AG04450 (cell line): Measurements from ENCODE around the gene CLDN20. TPM values are rescaled to one million over a fixed set of nuclear protein-coding genes. Genes with fewer than 3 reads are reported as not detected.

Experiments used
- CTCF ChIA-PET: fragments of 300-600, 350-600 bp; formaldehyde crosslinking; extraction: SDS; loops from one replicate; lab custom pipeline; 2022; ENCODE audit warnings: antibody characterized with exemption, inconsistent platforms; lab: Charles Lee
- POLR2A ChIA-PET: fragments of 350-600 bp; formaldehyde crosslinking; extraction: SDS; loops from one replicate; lab custom pipeline; 2021; ENCODE audit warnings: antibody characterized with exemption, inconsistent platforms; lab: Yijun Ruan, JAX
- DNase-seq: peaks from one replicate; pipeline ENCODE4 v3.0.0-alpha.2; 2011; ENCODE audit warnings: low read depth, low spot score
- H3K27ac ChIP-seq: one replicate; pipeline ENCODE4 v1.5.1; 2012; ENCODE audit warnings: low read depth, low read length, control low read depth
- H3K27me3 ChIP-seq: one replicate; pipeline ENCODE4 v1.6.0; 2012; ENCODE audit warnings: low read length; ENCODE audit not compliant: control insufficient read depth, insufficient read depth
- H3K4me3 ChIP-seq: 2 replicates; pipeline ENCODE4 v1.5.1; 2011; ENCODE audit warnings: mild to moderate bottlenecking, low read depth, low read length, control low read depth
- H3K9me3 ChIP-seq: 2 replicates; pipeline ENCODE4 v1.5.1; 2012; ENCODE audit warnings: low read length; ENCODE audit not compliant: control insufficient read depth, insufficient read depth
- polyA plus RNA-seq: library from polyadenylated mRNA; depleted of rRNA; stranded (reverse); fragments of >200 nt; gene quantifications from 2 replicates; pipeline ENCODE4 v1.2.3, GENCODE V29; 2011; rRNA removed
- TF ChIP-seq, protein P1 (sequence below): IDR thresholded peaks from 2 replicates; pipeline ENCODE4 v1.5.1; 2011; ENCODE audit warnings: low read depth, low read length, control low read depth, inconsistent platforms

CLDN20 gene
- polyA plus RNA-seq, 1 experiment = not detected

DNA sequence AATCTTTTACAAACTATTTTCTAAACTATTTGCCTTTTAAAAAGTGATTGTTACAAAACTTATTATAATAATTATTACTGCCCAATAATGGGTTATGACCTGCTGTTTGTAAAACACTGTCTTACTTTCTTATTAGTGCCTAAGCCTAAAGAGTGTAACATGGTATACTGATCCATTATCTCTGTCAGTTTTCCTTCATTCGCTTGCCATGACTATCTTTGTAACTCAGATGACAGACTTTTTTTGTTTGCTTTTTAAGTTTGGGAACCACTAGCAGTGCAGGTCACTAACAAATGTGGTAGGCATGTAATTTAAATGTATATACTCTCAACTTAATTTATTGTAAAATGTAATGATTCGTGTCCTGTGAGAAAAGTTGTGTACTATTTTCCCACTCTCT is 60.4 kb downstream of the CLDN20 start:
- POLR2A ChIA-PET = no interaction called here
- DNase-seq = no peak
- CTCF ChIA-PET = no interaction called here
- H3K27ac ChIP-seq = no peak overlapping the region
- TF ChIP-seq, protein P1, sequence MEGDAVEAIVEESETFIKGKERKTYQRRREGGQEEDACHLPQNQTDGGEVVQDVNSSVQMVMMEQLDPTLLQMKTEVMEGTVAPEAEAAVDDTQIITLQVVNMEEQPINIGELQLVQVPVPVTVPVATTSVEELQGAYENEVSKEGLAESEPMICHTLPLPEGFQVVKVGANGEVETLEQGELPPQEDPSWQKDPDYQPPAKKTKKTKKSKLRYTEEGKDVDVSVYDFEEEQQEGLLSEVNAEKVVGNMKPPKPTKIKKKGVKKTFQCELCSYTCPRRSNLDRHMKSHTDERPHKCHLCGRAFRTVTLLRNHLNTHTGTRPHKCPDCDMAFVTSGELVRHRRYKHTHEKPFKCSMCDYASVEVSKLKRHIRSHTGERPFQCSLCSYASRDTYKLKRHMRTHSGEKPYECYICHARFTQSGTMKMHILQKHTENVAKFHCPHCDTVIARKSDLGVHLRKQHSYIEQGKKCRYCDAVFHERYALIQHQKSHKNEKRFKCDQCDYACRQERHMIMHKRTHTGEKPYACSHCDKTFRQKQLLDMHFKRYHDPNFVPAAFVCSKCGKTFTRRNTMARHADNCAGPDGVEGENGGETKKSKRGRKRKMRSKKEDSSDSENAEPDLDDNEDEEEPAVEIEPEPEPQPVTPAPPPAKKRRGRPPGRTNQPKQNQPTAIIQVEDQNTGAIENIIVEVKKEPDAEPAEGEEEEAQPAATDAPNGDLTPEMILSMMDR = no peak
- no peaks in the 10 kb centered on the region for H3K9me3 ChIP-seq
- no peaks in the 10 kb centered on the region for H3K27me3 ChIP-seq
- no peak overlapping the region for H3K4me3 ChIP-seq

DNA sequence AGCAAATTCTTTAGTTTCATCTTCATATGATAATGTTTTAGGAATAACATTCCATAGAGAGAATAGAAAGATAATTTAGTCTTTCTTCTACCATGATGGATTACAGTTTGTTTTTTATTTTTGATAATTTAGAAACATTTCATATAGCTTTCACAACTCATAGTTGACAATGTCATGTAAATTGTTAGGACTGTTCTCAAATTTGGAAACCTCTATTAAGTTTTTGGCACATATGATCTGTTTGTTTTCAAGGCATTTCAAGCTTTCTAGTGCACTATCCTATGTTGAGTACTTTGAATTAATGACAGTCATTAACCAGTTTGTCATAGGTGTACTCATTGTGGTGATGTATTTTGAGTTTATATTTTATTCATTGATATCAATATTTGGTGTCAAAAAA is 61.2 kb downstream of the CLDN20 start:
- ChIA-PET CTCF (interaction anchor here (5.7 kb wide), 1 partner anchor 170 kb away, joined by 46 read pairs; no protein-coding TSS in a partner anchor), POLR2A (no interaction called here)
- DNase-seq = no peak
- TF ChIP-seq, protein P1 = no peak
- Histone ChIP-seq H3K27me3 (no peaks in the 10 kb centered on the region), H3K27ac (no peak overlapping the region), H3K9me3 (no peaks in the 10 kb centered on the region), H3K4me3 (no peak overlapping the region)

DNA sequence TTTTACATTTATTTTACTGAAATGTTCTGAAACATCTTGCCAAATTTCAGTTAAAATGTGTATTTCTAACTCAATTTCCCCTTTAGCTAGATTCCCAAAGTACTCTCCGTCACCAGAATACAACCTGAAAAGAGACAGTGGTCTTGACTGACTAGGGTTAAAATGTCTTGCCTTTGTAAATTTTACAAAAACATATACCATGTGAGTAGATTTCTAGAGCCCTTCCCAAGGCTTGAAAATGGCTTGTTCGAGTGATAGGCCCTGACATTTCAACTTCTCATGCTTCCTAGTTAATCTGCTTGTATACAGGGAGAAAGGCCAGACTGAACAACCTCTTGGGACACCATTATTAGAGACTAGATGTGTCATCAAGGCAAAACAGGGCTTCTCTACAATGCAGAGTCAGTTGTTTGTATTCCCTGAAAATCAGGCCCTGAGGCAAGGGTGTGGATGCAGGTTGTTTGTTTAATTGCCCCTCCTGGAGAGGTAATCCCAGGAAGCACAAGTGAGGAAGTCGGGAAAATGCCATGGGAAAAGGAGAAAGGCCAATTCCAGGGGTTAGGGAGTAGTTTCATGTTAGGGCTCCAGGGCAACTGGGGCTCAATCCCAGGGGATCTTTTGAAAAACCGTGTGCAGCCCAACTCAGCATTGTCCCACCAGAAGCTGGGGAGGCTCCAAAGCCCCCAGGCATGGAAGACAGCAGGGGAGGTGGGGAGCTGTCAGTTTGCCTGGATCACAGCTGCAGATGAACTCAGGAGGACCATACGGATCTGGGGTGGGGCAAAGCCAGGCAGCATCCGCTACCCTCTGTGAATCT is 62.1 kb downstream of the CLDN20 start:
- H3K27ac ChIP-seq = no peak overlapping the region
- H3K27me3 ChIP-seq = no peaks in the 10 kb centered on the region
- no peak overlapping the region for H3K4me3 ChIP-seq
- DNase-seq = no peak
- ChIA-PET CTCF (interaction anchor here (5.7 kb wide), 1 partner anchor 169 kb away, joined by 46 read pairs; no protein-coding TSS in a partner anchor), POLR2A (no interaction called here)
- TF ChIP-seq, protein P1 = no peak
- no peaks in the 10 kb centered on the region for H3K9me3 ChIP-seq

Other genes starting within 250 kb of the CLDN20 start
- 14.6 and 20.4 TPM in 2 replicates for gene TFB1M, start 50.5 kb downstream of the CLDN20 start, polyA plus RNA-seq
- gene NOX3, start 191.8 kb downstream of the CLDN20 start, polyA plus RNA-seq = not detected in 2 replicates